OCI-LY7 (cell line): ENCODE measurements around the gene SPP1. TPM values are rescaled to one million over a fixed set of nuclear protein-coding genes. Genes with fewer than 3 reads are reported as not detected.
"Not testable (repeated sequence)": the region's sequence is repeated elsewhere in the genome, so short reads cannot be mapped to it uniquely, and the experiment has no call there.

Experiments
- BruUV-seq: library from RNA; stranded (reverse); fragments of 400-500 nt; replicated peaks from 2 replicates; lab custom pipeline; 2021; lab: Mats Ljungman, UMichigan
- CTCF ChIA-PET: fragments of 300-600 bp; sonication (Branson Sonifier 250); formaldehyde crosslinking; loops from one replicate; lab custom pipeline; 2022; ENCODE audit warnings: antibody characterized with exemption; ENCODE audit not compliant: unreplicated experiment; lab: Charles Lee
- POLR2A ChIA-PET: fragments of 300-600 bp; sonication (Branson Sonifier 250); formaldehyde crosslinking; loops from one replicate; lab custom pipeline; 2022; ENCODE audit warnings: antibody characterized with exemption; lab: Charles Lee
- DNase-seq: peaks from one replicate; pipeline ENCODE4 v3.0.0-alpha.2; 2015; ENCODE audit warnings: low spot score
- H2AFZ ChIP-seq: fragments of 200-600 bp; sonication (generic), shearing (Covaris generic); 2 replicates; pipeline ENCODE4 v1.6.1; 2014; ENCODE audit warnings: mild to moderate bottlenecking, antibody characterized with exemption, low read length, moderate library complexity
- H3K27ac ChIP-seq: fragments of 200-600 bp; sonication (generic); 2 replicates; pipeline ENCODE4 v1.5.1; 2014; ENCODE audit warnings: mixed run types, low read depth, mild to moderate bottlenecking, moderate library complexity, low read length, inconsistent platforms; ENCODE audit not compliant: poor library complexity, severe bottlenecking
- H3K36me3 ChIP-seq: fragments of 200-600 bp; sonication (generic); 2 replicates; pipeline ENCODE4 v1.6.1; 2014; ENCODE audit warnings: mild to moderate bottlenecking, antibody characterized with exemption, low read length, moderate library complexity, mixed read lengths; ENCODE audit not compliant: insufficient read depth
- H3K4me1 ChIP-seq: fragments of 200-600 bp; sonication (generic); 2 replicates; pipeline ENCODE4 v1.5.1; 2014; ENCODE audit warnings: mild to moderate bottlenecking, low read length; ENCODE audit not compliant: insufficient read depth, poor library complexity, severe bottlenecking
- H3K4me2 ChIP-seq: fragments of 200-600 bp; sonication (generic); 2 replicates; pipeline ENCODE4 v1.6.1; 2014; ENCODE audit warnings: mild to moderate bottlenecking, low read length
- H3K4me3 ChIP-seq: fragments of 200-600 bp; sonication (generic); 2 replicates; pipeline ENCODE4 v1.5.1; 2014; ENCODE audit warnings: mild to moderate bottlenecking, low read depth, low read length; ENCODE audit not compliant: poor library complexity, severe bottlenecking
- H3K79me2 ChIP-seq: fragments of 200-600 bp; sonication (generic); 2 replicates; pipeline ENCODE4 v1.6.1; 2016; ENCODE audit warnings: low read depth, mild to moderate bottlenecking, low read length, moderate library complexity, mixed read lengths; ENCODE audit not compliant: insufficient read depth
- H3K9me2 ChIP-seq: fragments of 200-600 bp; sonication (generic); 2 replicates; pipeline ENCODE4 v1.6.1; 2016; ENCODE audit warnings: mild to moderate bottlenecking, low read length, mixed read lengths; ENCODE audit not compliant: insufficient read depth
- H3K9me3 ChIP-seq: fragments of 200-600 bp; sonication (generic); 2 replicates; pipeline ENCODE4 v1.6.1; 2014; ENCODE audit warnings: mild to moderate bottlenecking, mixed run types, low read length, mixed read lengths
- H4K20me1 ChIP-seq: fragments of 200-600 bp; sonication (generic); 2 replicates; pipeline ENCODE4 v1.6.1; 2014; ENCODE audit warnings: mild to moderate bottlenecking, antibody characterized with exemption, low read length, moderate library complexity, mixed read lengths; ENCODE audit not compliant: insufficient read depth
- EZH2phosphoT487 ChIP-seq: fragments of 200-600 bp; sonication (generic); IDR thresholded peaks from 2 replicates; pipeline ENCODE4 v1.6.1; 2018; ENCODE audit warnings: low read depth, borderline replicate concordance, mild to moderate bottlenecking, mixed run types, antibody characterized with exemption, low read length, moderate library complexity, mixed read lengths
- intact Hi-C: fragments of 100-400 bp; cut with micrococcal nuclease; formaldehyde crosslinking; loops from one replicate; pipeline ENCODE4 v1.10.0; 2022; ENCODE audit not compliant: unreplicated experiment
- total RNA-seq, 2 experiments: library from RNA; depleted of rRNA in 1 of 2; stranded (reverse); fragments of >200 nt in 1 of 2; shearing (Covaris generic) in 1 of 2; gene quantifications; 2 replicates each; pipeline ENCODE4 v1.2.3, GENCODE V29; 2014 to 2022
- TF ChIP-seq, protein P1 (sequence below): fragments of 200-600 bp; sonication (generic); conservative IDR thresholded peaks from 2 replicates; pipeline ENCODE4 v1.5.1; 2014; ENCODE audit warnings: mild to moderate bottlenecking, antibody characterized with exemption, low read length, moderate library complexity, mixed read lengths

The SPP1 gene
- total RNA-seq, 2 experiments from 2014 or later: 1.4 TPM; not detected in 1

DNA sequence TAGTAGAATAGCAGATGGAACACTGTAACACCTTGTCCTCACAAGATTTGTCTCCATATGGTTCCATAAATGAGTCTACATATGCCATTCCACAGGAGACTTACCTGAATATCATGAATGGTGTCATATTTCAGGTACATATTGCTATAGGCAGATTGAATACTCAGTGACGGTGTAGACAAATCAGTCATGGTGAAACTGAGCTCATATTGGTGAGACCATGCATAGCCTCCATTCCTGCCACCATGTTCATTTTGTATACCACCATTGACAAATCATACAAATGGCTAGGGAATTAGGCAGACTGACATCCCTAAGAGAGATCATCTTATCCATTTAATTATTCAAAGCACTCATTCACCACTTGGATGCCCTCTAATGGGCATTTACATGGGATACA, 38.0 kb upstream of the SPP1 start:
- ChIA-PET CTCF (no interaction called here), POLR2A (no interaction called here)
- no peak for DNase-seq

DNA sequence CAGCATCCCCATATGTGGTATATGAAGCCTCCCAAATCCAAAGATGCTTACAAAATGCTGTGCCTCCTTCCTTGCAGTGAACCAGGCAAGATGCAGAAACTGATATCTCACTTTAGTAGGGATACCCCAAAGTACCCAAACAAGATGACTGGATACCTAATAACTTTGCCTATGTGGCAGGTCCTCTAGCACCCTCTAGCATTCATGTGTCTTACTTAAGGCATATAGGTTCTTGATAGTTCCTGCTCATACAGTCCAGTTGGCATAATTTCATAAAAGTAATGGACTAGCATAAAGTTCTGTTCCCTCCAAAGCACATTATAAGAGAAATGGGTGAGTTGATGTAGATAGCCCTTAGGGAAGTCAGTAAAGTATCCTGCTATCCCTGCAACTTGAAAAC, 36.8 kb upstream of the SPP1 start:
- no peaks in the 10 kb centered on the region for H4K20me1 ChIP-seq
- CTCF ChIA-PET: no interaction called here
- no peaks in the 10 kb centered on the region for H3K9me3 ChIP-seq
- H3K9me2 ChIP-seq: no peaks in the 10 kb centered on the region
- H3K4me1 ChIP-seq: no peaks in the 10 kb centered on the region
- no peak for DNase-seq
- POLR2A ChIA-PET: no interaction called here
- no peak for TF ChIP-seq EZH2phosphoT487
- TF ChIP-seq, protein P1, sequence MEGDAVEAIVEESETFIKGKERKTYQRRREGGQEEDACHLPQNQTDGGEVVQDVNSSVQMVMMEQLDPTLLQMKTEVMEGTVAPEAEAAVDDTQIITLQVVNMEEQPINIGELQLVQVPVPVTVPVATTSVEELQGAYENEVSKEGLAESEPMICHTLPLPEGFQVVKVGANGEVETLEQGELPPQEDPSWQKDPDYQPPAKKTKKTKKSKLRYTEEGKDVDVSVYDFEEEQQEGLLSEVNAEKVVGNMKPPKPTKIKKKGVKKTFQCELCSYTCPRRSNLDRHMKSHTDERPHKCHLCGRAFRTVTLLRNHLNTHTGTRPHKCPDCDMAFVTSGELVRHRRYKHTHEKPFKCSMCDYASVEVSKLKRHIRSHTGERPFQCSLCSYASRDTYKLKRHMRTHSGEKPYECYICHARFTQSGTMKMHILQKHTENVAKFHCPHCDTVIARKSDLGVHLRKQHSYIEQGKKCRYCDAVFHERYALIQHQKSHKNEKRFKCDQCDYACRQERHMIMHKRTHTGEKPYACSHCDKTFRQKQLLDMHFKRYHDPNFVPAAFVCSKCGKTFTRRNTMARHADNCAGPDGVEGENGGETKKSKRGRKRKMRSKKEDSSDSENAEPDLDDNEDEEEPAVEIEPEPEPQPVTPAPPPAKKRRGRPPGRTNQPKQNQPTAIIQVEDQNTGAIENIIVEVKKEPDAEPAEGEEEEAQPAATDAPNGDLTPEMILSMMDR: no peak
- H3K4me3 ChIP-seq: no peak overlapping the region
- intact Hi-C loops: loop anchor here (1.0 kb wide), 1 partner anchor 12 kb away; no protein-coding TSS in a partner anchor
- no peak overlapping the region for H3K4me2 ChIP-seq
- H3K36me3 ChIP-seq: no peaks in the 10 kb centered on the region
- BruUV-seq: no TSS peak
- H2AFZ ChIP-seq: no peak overlapping the region
- H3K79me2 ChIP-seq: no peaks in the 10 kb centered on the region
- no peak overlapping the region for H3K27ac ChIP-seq

More for the DNA sequence above, 38.0 kb upstream of the SPP1 start:
- Histone ChIP-seq H3K4me2 (no peak overlapping the region), H3K36me3 (no peaks in the 10 kb centered on the region), H3K27ac (no peak overlapping the region), H3K79me2 (no peaks in the 10 kb centered on the region), H3K4me3 (no peak overlapping the region), H3K9me3 (no peaks in the 10 kb centered on the region), H2AFZ (no peak overlapping the region), H4K20me1 (no peaks in the 10 kb centered on the region), H3K9me2 (no peaks in the 10 kb centered on the region; the same call in 1 of the 2 replicates), H3K4me1 (no peaks in the 10 kb centered on the region)
- intact Hi-C loops: no loop called here
- BruUV-seq: no TSS peak
- TF ChIP-seq, protein P1: no peak
- no peak for TF ChIP-seq EZH2phosphoT487

DNA sequence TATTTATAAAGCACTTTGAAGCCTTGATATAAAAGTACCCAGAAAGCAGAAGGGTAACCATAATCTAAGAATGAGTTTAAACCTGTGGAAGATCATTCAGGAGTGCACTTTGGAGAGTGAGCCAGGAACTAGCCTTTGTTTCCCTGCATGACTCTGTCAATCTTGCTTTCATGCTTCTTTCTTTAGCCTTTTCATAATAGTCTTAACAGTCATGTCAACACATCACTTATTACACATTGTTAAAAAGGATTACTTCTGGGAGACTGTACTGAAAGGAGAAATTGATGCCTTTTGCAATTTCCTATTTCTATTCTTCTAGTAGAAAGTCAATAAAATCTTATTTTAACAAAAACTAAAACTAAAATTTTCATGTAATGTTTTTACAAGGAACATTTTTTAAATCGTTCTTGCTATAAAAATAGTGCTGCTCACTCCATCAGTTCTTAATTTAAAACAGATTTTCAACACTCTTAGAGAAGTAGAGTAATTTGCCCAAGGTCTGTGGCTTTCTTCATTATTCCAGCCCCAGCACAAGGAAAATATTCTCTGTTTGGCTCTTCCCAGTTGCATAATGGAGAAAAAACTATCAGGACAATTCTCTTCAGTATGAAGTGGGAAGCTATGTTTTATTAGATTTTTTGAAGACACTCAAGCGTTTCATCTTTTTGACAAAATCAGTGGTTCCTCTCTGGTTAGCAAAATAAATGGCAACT, 35.4 kb upstream of the SPP1 start:
- Histone ChIP-seq H3K4me2 (no peak overlapping the region), H2AFZ (no peak overlapping the region), H3K9me3 (no peaks in the 10 kb centered on the region), H3K4me1 (no peaks in the 10 kb centered on the region), H3K27ac (no peak overlapping the region), H3K36me3 (no peaks in the 10 kb centered on the region), H3K9me2 (no peaks in the 10 kb centered on the region), H3K79me2 (no peaks in the 10 kb centered on the region), H3K4me3 (no peak overlapping the region), H4K20me1 (no peaks in the 10 kb centered on the region)
- BruUV-seq: no TSS peak
- ChIA-PET POLR2A (no interaction called here), CTCF (no interaction called here)
- intact Hi-C loops: no loop called here
- no peak for TF ChIP-seq EZH2phosphoT487
- TF ChIP-seq, protein P1: no peak
- DNase-seq: no peak

DNA sequence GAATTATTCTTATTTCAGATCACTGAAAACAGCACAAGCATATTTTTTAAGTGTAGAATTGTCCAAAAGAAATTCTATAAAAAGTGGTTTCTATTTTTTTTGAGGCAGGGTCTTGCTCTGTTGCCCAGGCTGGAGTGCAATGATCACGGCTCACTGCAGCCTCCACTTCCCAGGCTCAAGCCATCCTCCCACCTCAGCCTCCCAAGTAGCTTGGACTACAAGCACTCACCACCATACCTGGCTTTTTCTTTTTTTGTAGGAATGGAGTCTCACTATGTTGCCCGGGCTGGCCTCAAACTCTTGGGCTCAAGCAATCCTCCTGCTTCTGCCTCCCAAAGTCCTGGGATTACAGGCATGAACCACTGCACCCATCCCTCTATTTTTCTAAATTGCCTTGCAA, 34.7 kb upstream of the SPP1 start:
- H2AFZ ChIP-seq, H3K4me3 ChIP-seq, H3K79me2 ChIP-seq, H3K9me2 ChIP-seq, H3K27ac ChIP-seq, DNase-seq, BruUV-seq, H3K4me2 ChIP-seq, POLR2A ChIA-PET, H3K9me3 ChIP-seq, H3K4me1 ChIP-seq, H3K36me3 ChIP-seq, CTCF ChIA-PET, intact Hi-C loops, H4K20me1 ChIP-seq: not testable (repeated sequence)
